ENCODE data around the gene RALGPS2. TPM values are rescaled to one million over a fixed set of nuclear protein-coding genes. Genes with fewer than 3 reads are reported as not detected.

RALGPS2 gene
- total RNA-seq, 1 experiment from 2014 or later: 38.0 TPM

GRCh38 chr1:178740491-178740890 lies 15.4 kb downstream of the RALGPS2 start (continued):
- TF ChIP-seq ZBTB21 (CRISPR knock-in tag; IDR thresholded peaks at IDR 0.05; ENCODE audit: borderline replicate concordance): no peak
- TF ChIP-seq OVOL2 (CRISPR knock-in tag; IDR thresholded peaks at IDR 0.05; ENCODE audit: borderline replicate concordance): no peak
- no peak for TF ChIP-seq FOXP1 (CRISPR knock-in tag; IDR thresholded peaks at IDR 0.05; ENCODE audit: borderline replicate concordance)
- no peak for TF ChIP-seq SMAD4 (CRISPR knock-in tag; IDR thresholded peaks at IDR 0.05)

- Mint-ChIP-seq H3K4me1 (no peaks in the 10 kb centered on the region), H3K9me3 (no peaks in the 10 kb centered on the region), H3K27me3 (ENCODE audit: low read depth) (no peaks in the 10 kb centered on the region), H3K27ac (no peak overlapping the region), H3K4me3 (no peak overlapping the region), H3K36me3 (peaks cover 25% of the 10 kb centered on the region)
- CTCF ChIA-PET: interaction anchor here (1.3 kb wide), 1 partner anchor 13 kb away, joined by 3 read pairs; no protein-coding TSS in a partner anchor
- POLR2A ChIA-PET: no interaction called here
- no peak for ATAC-seq
- no peak for DNase-seq (ENCODE audit: low spot score)
- TF ChIP-seq MYBL2 (CRISPR knock-in tag; IDR thresholded peaks at IDR 0.05): no peak
- TF ChIP-seq NFATC4 (CRISPR knock-in tag; IDR thresholded peaks at IDR 0.05): no peak
- TF ChIP-seq JAZF1 (CRISPR knock-in tag; IDR thresholded peaks at IDR 0.05): no peak
- TF ChIP-seq ZBTB43 (CRISPR knock-in tag; IDR thresholded peaks at IDR 0.05): no peak
- TF ChIP-seq AR (CRISPR knock-in tag; IDR thresholded peaks at IDR 0.05): no peak
- no peak for TF ChIP-seq FOXK1 (CRISPR knock-in tag; IDR thresholded peaks at IDR 0.05)
- TF ChIP-seq ZNF396 (CRISPR knock-in tag; IDR thresholded peaks at IDR 0.05; ENCODE audit: borderline replicate concordance): no peak
- no peak for TF ChIP-seq TEAD1 (CRISPR knock-in tag; IDR thresholded peaks at IDR 0.05)
- no peak for TF ChIP-seq ZNF281 (CRISPR knock-in tag; IDR thresholded peaks at IDR 0.05)
- TF ChIP-seq PREB (CRISPR knock-in tag; IDR thresholded peaks at IDR 0.05; ENCODE audit: borderline replicate concordance): no peak
- TF ChIP-seq PRDM15 (CRISPR knock-in tag; IDR thresholded peaks at IDR 0.05): no peak
- TF ChIP-seq JUN (CRISPR knock-in tag; IDR thresholded peaks at IDR 0.05): no peak
- TF ChIP-seq USF2 (CRISPR knock-in tag; IDR thresholded peaks at IDR 0.05): no peak
- TF ChIP-seq ZNF263 (CRISPR knock-in tag; IDR thresholded peaks at IDR 0.05; ENCODE audit: low read depth): no peak
- no peak for TF ChIP-seq NR1H2 (CRISPR knock-in tag; IDR thresholded peaks at IDR 0.05)
- TF ChIP-seq NFYB (CRISPR knock-in tag; conservative IDR thresholded peaks at IDR 0.05; ENCODE audit: low read depth): no peak
Observed at GRCh38 chr1:178740924-178741323, 15.9 kb downstream of the RALGPS2 start.

All from WTC11 (cell line).